Measurements from ENCODE around the gene KIF6. TPM values are rescaled to one million over a fixed set of nuclear protein-coding genes. Genes with fewer than 3 reads are reported as not detected.

KIF6 gene
- total RNA-seq, 2 experiments from 2014 or later: not detected

GRCh38 chr6:39568896-39569295, 156.3 kb downstream of the KIF6 start:
- no peak for ATAC-seq
- CTCF ChIA-PET: no interaction called here
- no peak for DNase-seq

GRCh38 chr6:39567091-39567490, 158.1 kb downstream of the KIF6 start:
- no peak overlapping the region for H3K4me3 Mint-ChIP-seq
- no peaks in the 10 kb centered on the region for H3K9me3 Mint-ChIP-seq (ENCODE audit: insufficient read depth)
- H3K4me1 Mint-ChIP-seq (ENCODE audit: low read depth): no peaks in the 10 kb centered on the region
- POLR2A ChIA-PET: no interaction called here
- peaks cover 8% of the 10 kb centered on the region for H3K27me3 Mint-ChIP-seq (ENCODE audit: low read depth)
- CTCF ChIA-PET: no interaction called here
- ATAC-seq (no peak), DNase-seq (no peak)
- H3K36me3 Mint-ChIP-seq (ENCODE audit: low read depth): no peaks in the 10 kb centered on the region
- H3K27ac Mint-ChIP-seq: no peak overlapping the region

More at GRCh38 chr6:39568896-39569295, 156.3 kb downstream of the KIF6 start:
- no peaks in the 10 kb centered on the region for H3K36me3 Mint-ChIP-seq (ENCODE audit: low read depth)
- H3K27me3 Mint-ChIP-seq (ENCODE audit: low read depth): peaks cover 8% of the 10 kb centered on the region
- H3K27ac Mint-ChIP-seq: no peak overlapping the region
- H3K9me3 Mint-ChIP-seq (ENCODE audit: insufficient read depth): no peaks in the 10 kb centered on the region
- H3K4me3 Mint-ChIP-seq: no peak overlapping the region
- no peaks in the 10 kb centered on the region for H3K4me1 Mint-ChIP-seq (ENCODE audit: low read depth)
- POLR2A ChIA-PET: no interaction called here

DNA sequence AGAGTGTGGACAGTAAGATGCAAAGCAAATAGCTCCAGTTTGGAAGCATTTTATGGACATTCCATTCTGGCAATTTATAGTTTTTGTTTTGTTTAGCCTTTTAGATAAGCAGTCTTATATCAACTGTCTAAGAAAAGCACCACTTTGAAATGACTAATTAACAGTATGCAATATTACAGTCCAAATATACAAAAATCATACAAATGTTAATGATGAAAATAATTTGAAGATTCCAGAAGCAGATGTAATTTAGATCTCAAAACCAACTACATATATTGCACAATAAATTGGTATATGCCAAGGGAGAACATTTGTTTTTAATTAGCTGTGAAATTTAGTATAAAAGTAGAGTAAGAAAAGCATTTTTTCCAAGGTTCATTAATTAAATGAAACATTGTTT, 158.8 kb downstream of the KIF6 start:
- H3K4me3 Mint-ChIP-seq: no peak overlapping the region
- DNase-seq: no peak
- ChIA-PET POLR2A (no interaction called here), CTCF (no interaction called here)
- no peaks in the 10 kb centered on the region for H3K4me1 Mint-ChIP-seq (ENCODE audit: low read depth)
- H3K27ac Mint-ChIP-seq: no peak overlapping the region
- no peak for ATAC-seq
- H3K36me3 Mint-ChIP-seq (ENCODE audit: low read depth): no peaks in the 10 kb centered on the region
- peaks cover 8% of the 10 kb centered on the region for H3K27me3 Mint-ChIP-seq (ENCODE audit: low read depth)
- no peaks in the 10 kb centered on the region for H3K9me3 Mint-ChIP-seq (ENCODE audit: insufficient read depth)

DNA sequence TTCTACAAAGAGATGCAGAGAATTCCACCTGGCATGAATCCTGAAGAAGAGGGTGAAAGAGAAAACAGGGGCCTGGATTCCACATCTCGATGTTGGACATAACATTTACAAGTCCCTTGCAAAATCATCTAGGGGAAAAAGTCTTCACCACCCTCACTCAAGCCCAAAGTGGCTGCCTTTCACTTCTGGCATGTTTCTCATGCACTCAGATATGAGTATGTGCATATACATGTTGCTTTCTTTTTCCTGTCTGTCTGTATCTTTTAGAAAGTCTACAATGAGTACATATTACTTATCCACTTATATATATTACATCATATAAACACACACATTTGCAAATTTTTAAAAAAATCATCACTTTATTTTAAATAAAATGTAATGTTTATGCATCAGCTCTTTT, 159.3 kb downstream of the KIF6 start:
- POLR2A ChIA-PET: no interaction called here
- ATAC-seq (no peak), DNase-seq (no peak)
- Mint-ChIP-seq H3K27me3 (ENCODE audit: low read depth) (peaks cover 8% of the 10 kb centered on the region), H3K4me3 (no peak overlapping the region), H3K27ac (no peak overlapping the region), H3K36me3 (ENCODE audit: low read depth) (no peaks in the 10 kb centered on the region), H3K9me3 (ENCODE audit: insufficient read depth) (no peaks in the 10 kb centered on the region), H3K4me1 (ENCODE audit: low read depth) (no peaks in the 10 kb centered on the region)
- CTCF ChIA-PET: no interaction called here

DNA sequence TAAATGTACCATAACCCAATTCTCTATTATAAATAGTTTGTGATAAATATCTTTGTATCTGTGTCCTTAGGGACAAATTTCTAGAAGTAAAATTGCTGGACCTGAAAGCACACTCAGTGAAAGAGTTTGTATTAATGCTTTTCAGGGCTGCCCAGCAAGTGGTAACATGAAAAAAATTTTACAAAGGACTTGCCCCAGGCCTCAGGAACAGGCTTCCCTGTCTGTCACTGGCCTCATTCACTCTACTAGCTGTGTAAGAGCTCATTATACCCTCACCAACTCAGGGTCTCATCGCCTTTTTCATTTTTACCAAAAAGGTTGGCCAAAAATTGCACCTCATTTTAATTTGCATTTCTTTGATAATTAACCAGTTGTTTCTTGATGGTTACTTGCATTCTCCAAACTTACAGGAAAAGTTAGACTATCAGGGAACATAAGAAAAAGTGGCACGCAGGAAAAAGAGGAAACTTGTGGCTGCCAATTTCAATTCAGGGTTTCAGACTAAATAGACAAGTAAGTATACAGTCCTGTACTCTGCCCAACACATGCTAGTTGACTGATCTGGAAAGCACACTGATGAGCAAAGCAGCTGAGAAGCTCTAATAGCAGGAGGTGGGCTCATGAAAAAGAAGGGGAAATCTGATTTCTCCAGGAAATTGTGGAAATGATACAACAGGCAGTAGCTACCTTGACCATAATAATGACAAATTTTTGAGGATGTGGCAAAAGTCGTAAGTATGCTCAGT, 161.5 kb downstream of the KIF6 start:
- ChIA-PET POLR2A (no interaction called here), CTCF (no interaction called here)
- Mint-ChIP-seq H3K27me3 (ENCODE audit: low read depth) (peaks cover 7% of the 10 kb centered on the region), H3K36me3 (ENCODE audit: low read depth) (no peaks in the 10 kb centered on the region), H3K4me1 (ENCODE audit: low read depth) (no peaks in the 10 kb centered on the region), H3K27ac (no peak overlapping the region), H3K9me3 (ENCODE audit: insufficient read depth) (no peaks in the 10 kb centered on the region), H3K4me3 (no peak overlapping the region)
- ATAC-seq (no peak), DNase-seq (no peak)

DNA sequence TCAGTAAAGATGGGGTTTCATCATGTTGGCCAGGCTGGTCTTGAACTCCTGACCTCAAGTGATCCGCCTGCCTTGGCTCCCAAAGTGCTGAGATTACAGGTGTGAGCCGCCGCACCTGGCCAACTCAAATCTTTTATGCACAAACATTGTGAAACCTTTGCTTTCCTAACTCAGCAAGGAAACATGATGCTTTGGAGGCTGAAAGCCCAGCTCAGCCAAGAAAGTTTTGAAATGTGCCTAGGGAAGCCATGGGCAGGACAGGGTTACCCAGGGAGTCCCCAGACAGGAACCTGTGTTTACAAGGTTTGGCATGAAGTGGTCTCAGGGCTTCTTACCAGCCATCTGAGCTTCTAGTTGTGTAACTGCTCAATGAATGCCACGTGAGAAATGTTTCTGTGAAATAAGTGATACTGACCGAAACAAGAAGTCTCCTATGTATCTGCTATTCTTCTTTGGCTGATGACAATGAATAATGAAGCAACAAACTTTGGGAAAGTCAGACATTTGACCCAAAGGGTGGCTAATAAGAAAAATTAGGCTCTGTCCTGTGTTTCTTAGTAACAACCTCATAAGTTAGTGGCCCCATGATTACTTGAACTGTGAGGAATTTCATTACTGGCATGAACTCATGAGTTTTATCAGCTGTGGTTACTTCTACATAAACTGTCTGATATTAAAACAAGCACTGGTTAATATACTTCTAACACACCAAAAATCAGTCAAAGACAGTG, 163.5 kb downstream of the KIF6 start:
- no peaks in the 10 kb centered on the region for H3K4me1 Mint-ChIP-seq (ENCODE audit: low read depth)
- DNase-seq (no peak), ATAC-seq (no peak)
- H3K27ac Mint-ChIP-seq: no peak overlapping the region
- H3K27me3 Mint-ChIP-seq (ENCODE audit: low read depth): peaks cover 9% of the 10 kb centered on the region
- CTCF ChIA-PET: no interaction called here
- no peak overlapping the region for H3K4me3 Mint-ChIP-seq
- no peaks in the 10 kb centered on the region for H3K36me3 Mint-ChIP-seq (ENCODE audit: low read depth)
- no peaks in the 10 kb centered on the region for H3K9me3 Mint-ChIP-seq (ENCODE audit: insufficient read depth)
- POLR2A ChIA-PET: no interaction called here

- CTCF ChIA-PET: no interaction called here
- ATAC-seq: no peak
- POLR2A ChIA-PET: no interaction called here
- Mint-ChIP-seq H3K36me3 (ENCODE audit: low read depth) (no peaks in the 10 kb centered on the region), H3K9me3 (ENCODE audit: insufficient read depth) (no peaks in the 10 kb centered on the region), H3K27me3 (ENCODE audit: low read depth) (peaks cover 14% of the 10 kb centered on the region), H3K27ac (no peak overlapping the region), H3K4me1 (ENCODE audit: low read depth) (no peaks in the 10 kb centered on the region), H3K4me3 (no peak overlapping the region)
- no peak for DNase-seq
Observed at GRCh38 chr6:39560915-39561314, 164.3 kb downstream of the KIF6 start.

GRCh38 chr6:39558591-39559190, 166.5 kb downstream of the KIF6 start:
- DNase-seq (no peak), ATAC-seq (no peak)
- POLR2A ChIA-PET: no interaction called here
- Mint-ChIP-seq H3K36me3 (ENCODE audit: low read depth) (no peaks in the 10 kb centered on the region), H3K9me3 (ENCODE audit: insufficient read depth) (no peaks in the 10 kb centered on the region), H3K4me3 (no peak overlapping the region), H3K27me3 (ENCODE audit: low read depth) (peaks cover 9% of the 10 kb centered on the region), H3K4me1 (ENCODE audit: low read depth) (no peaks in the 10 kb centered on the region), H3K27ac (no peak overlapping the region)
- CTCF ChIA-PET: no interaction called here

DNA sequence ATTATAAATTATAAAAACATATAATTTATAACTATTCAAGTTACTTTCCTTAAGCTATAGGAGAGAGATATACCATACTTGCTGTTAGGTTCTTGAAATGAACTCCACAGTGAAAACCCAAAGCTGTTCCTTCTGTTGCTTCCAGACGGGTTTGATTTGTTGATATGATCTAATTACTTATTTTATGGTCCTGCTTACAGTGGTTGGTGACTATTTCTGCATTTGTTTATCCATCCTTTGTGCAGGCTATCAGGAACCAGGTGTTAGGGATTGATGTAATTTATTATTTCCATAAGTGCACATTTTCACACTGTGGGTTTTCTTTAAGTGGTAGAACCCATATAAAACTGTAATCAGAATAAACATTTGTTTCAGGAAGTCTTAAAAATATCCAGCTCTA, 167.1 kb downstream of the KIF6 start:
- H3K4me1 Mint-ChIP-seq (ENCODE audit: low read depth): no peaks in the 10 kb centered on the region
- POLR2A ChIA-PET: no interaction called here
- CTCF ChIA-PET: no interaction called here
- no peak overlapping the region for H3K4me3 Mint-ChIP-seq
- ATAC-seq (no peak), DNase-seq (no peak)
- no peak overlapping the region for H3K27ac Mint-ChIP-seq
- H3K27me3 Mint-ChIP-seq (ENCODE audit: low read depth): peaks cover 9% of the 10 kb centered on the region
- H3K9me3 Mint-ChIP-seq (ENCODE audit: insufficient read depth): no peaks in the 10 kb centered on the region
- no peaks in the 10 kb centered on the region for H3K36me3 Mint-ChIP-seq (ENCODE audit: low read depth)

DNA sequence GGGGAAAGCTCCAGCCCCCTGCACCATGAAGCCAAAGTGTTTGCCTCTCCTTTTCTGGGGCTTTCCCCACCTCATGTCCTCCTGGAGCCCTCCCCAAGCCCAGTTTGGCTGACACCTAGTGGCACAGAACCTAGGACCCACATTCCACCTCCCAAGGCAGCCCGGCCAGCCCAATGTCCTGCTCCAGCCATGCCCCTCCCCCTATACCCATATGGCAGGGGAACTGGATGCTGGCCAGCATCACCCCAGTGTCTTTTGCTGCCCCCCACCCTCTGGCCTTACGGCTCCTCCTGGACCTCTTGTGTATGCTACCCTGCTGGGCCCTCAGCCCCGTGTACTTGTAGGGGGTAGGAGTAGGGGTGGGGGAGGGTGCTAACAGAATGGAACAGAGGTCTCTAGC, 170.1 kb downstream of the KIF6 start:
- peaks cover 9% of the 10 kb centered on the region for H3K27me3 Mint-ChIP-seq (ENCODE audit: low read depth)
- no peak for ATAC-seq
- no peak overlapping the region for H3K4me3 Mint-ChIP-seq
- H3K27ac Mint-ChIP-seq: no peak overlapping the region
- H3K4me1 Mint-ChIP-seq (ENCODE audit: low read depth): no peaks in the 10 kb centered on the region
- H3K36me3 Mint-ChIP-seq (ENCODE audit: low read depth): no peaks in the 10 kb centered on the region
- no peak for DNase-seq
- POLR2A ChIA-PET: no interaction called here
- CTCF ChIA-PET: no interaction called here
- H3K9me3 Mint-ChIP-seq (ENCODE audit: insufficient read depth): no peaks in the 10 kb centered on the region

- Mint-ChIP-seq H3K27ac (no peak overlapping the region), H3K4me3 (no peak overlapping the region), H3K4me1 (ENCODE audit: low read depth) (no peaks in the 10 kb centered on the region), H3K9me3 (ENCODE audit: insufficient read depth) (no peaks in the 10 kb centered on the region), H3K27me3 (ENCODE audit: low read depth) (peaks cover 8% of the 10 kb centered on the region), H3K36me3 (ENCODE audit: low read depth) (no peaks in the 10 kb centered on the region)
- ChIA-PET POLR2A (no interaction called here), CTCF (no interaction called here)
- no peak for DNase-seq
- ATAC-seq: no peak
Observed at GRCh38 chr6:39553860-39554802, 171.1 kb downstream of the KIF6 start.

- no peak overlapping the region for H3K27ac Mint-ChIP-seq
Observed at GRCh38 chr6:39553029-39553428, 172.2 kb downstream of the KIF6 start.

More at GRCh38 chr6:39553029-39553428, 172.2 kb downstream of the KIF6 start:
- DNase-seq: no peak
- CTCF ChIA-PET: no interaction called here
- peaks cover 6% of the 10 kb centered on the region for H3K27me3 Mint-ChIP-seq (ENCODE audit: low read depth)
- POLR2A ChIA-PET: no interaction called here
- no peaks in the 10 kb centered on the region for H3K36me3 Mint-ChIP-seq (ENCODE audit: low read depth)
- ATAC-seq: no peak
- no peaks in the 10 kb centered on the region for H3K4me1 Mint-ChIP-seq (ENCODE audit: low read depth)
- H3K4me3 Mint-ChIP-seq: no peak overlapping the region
- H3K9me3 Mint-ChIP-seq (ENCODE audit: insufficient read depth): no peaks in the 10 kb centered on the region

All from activated CD8-positive, alpha-beta T cell treated with anti-CD3 and anti-CD28 coated beads, Interleukin-2, amount 10 ng/mL, durations not matched to agents 7 days and 5 days (primary cell).